ENCODE results near the gene DNAJB6. TPM values are rescaled to one million over a fixed set of nuclear protein-coding genes. Genes with fewer than 3 reads are reported as not detected.

The DNAJB6 gene
- total RNA-seq (2022) = 118 and 137 TPM in 2 replicates
- Bru-seq, nascent RNA = percentile 90 among the genes with signal in this experiment
- percentile 90 among the genes with signal in this experiment for BruChase-seq, experiment 1, labeled RNA remaining after a 6-hour chase
- percentile 92 among the genes with signal in this experiment for BruChase-seq, experiment 2, labeled RNA remaining after a 2-hour chase
- long read RNA-seq, full-length matches to known transcripts = 273 of 305 reads
- long read RNA-seq, partial matches to known transcripts = 13 of 305 reads
- long read RNA-seq, other reads (novel, unspliced or antisense) = 19 of 305 reads

- H3K36me3 Mint-ChIP-seq (ENCODE audit: insufficient read depth, unreplicated experiment) = peaks cover 56% of the 10 kb centered on the region
- no TSS peak for BruUV-seq (replicated peaks)
- intact Hi-C loops (cut with micrococcal nuclease; ENCODE audit: unreplicated experiment) = loop anchor here (5.0 kb wide), 1 partner anchor 34 kb away; no protein-coding TSS in a partner anchor
Measured at GRCh38 chr7:157336383-157337315, at the start of gene DNAJB6. DNAJB6 (plus strand) TSS chr7:157337004; CDS start chr7:157358573, 21,569 bp downstream.

DNA sequence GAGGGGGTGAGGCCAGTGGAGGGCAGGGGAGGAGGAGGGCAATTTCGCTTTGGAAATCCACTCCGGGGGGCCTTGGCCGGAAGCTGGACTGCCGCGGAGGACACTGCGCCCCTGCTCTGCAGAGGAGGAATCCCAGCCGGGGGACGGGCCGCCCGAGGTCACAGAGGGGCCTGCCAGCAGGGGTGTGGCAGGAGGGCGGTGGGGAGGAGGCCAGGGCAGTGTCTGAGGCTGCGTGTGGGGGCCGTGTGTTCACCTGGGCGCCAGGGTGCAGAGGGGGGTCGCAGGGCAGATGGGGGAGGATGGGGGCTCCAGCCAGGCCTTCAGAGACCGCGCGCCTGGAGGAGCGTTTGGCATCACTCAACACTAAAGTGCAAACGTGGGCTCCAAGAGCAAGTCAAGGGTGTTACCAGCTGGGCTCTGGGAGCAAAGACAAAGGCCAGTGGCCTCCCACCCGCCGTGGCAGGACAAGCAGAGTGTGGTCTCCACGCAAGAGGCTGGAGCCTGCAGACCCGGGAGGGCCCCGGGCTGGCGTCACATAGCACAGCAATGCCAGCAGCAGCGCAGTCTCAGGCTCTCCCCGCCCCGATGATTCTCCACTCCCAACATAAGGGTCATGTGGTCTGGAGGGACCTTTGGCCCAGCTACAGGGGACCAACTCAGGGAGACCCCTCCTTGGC is 45.3 kb upstream of the DNAJB6 start:
- H3K27ac Mint-ChIP-seq (ENCODE audit: unreplicated experiment) = no peak overlapping the region
- no TSS peak for BruUV-seq (replicated peaks)

More at GRCh38 chr7:157336383-157337315, at the start of gene DNAJB6:
- H3K9me3 Mint-ChIP-seq (ENCODE audit: low read depth, unreplicated experiment) = no peaks in the 10 kb centered on the region
- H3K4me3 Mint-ChIP-seq (ENCODE audit: low read depth, unreplicated experiment) = peak within 1 kb of the TSS; percentile 97
- DNase-seq = peak; percentile 94
- TF ChIP-seq CTCF (IDR thresholded peaks at IDR 0.05; ENCODE audit: unreplicated experiment) = no peak
- H3K4me1 Mint-ChIP-seq (ENCODE audit: low read depth, unreplicated experiment) = peaks cover 16% of the 10 kb centered on the region
- H3K27me3 Mint-ChIP-seq (ENCODE audit: unreplicated experiment) = no peaks in the 10 kb centered on the region
- CTCF ChIA-PET = no interaction called here
- H3K27ac Mint-ChIP-seq (ENCODE audit: unreplicated experiment) = peak within 1 kb of the TSS; percentile 95

GRCh38 chr7:157292258-157292657 is 44.5 kb upstream of the DNAJB6 start:
- CTCF ChIA-PET = no interaction called here
- Mint-ChIP-seq H3K27me3 (ENCODE audit: unreplicated experiment) (no peaks in the 10 kb centered on the region), H3K4me1 (ENCODE audit: low read depth, unreplicated experiment) (peaks cover 26% of the 10 kb centered on the region), H3K9me3 (ENCODE audit: low read depth, unreplicated experiment) (no peaks in the 10 kb centered on the region), H3K36me3 (ENCODE audit: insufficient read depth, unreplicated experiment) (peaks cover 5% of the 10 kb centered on the region), H3K27ac (ENCODE audit: unreplicated experiment) (no peak overlapping the region), H3K4me3 (ENCODE audit: low read depth, unreplicated experiment) (no peak overlapping the region)
- BruUV-seq (replicated peaks) = no TSS peak
- no peak for TF ChIP-seq CTCF (IDR thresholded peaks at IDR 0.05; ENCODE audit: unreplicated experiment)
- no peak for DNase-seq
- intact Hi-C loops (cut with micrococcal nuclease; ENCODE audit: unreplicated experiment) = no loop called here

More for the DNA sequence above, 45.3 kb upstream of the DNAJB6 start:
- Mint-ChIP-seq H3K4me3 (ENCODE audit: low read depth, unreplicated experiment) (no peak overlapping the region), H3K36me3 (ENCODE audit: insufficient read depth, unreplicated experiment) (peaks cover 5% of the 10 kb centered on the region), H3K4me1 (ENCODE audit: low read depth, unreplicated experiment) (peaks cover 26% of the 10 kb centered on the region), H3K9me3 (ENCODE audit: low read depth, unreplicated experiment) (no peaks in the 10 kb centered on the region), H3K27me3 (ENCODE audit: unreplicated experiment) (no peaks in the 10 kb centered on the region)
- no peak for DNase-seq
- TF ChIP-seq CTCF (IDR thresholded peaks at IDR 0.05; ENCODE audit: unreplicated experiment) = no peak
- intact Hi-C loops (cut with micrococcal nuclease; ENCODE audit: unreplicated experiment) = no loop called here
- CTCF ChIA-PET = no interaction called here

- peak; percentile 56 for DNase-seq
- intact Hi-C loops (cut with micrococcal nuclease; ENCODE audit: unreplicated experiment) = no loop called here
- Mint-ChIP-seq H3K27ac (ENCODE audit: unreplicated experiment) (no peak overlapping the region), H3K36me3 (ENCODE audit: insufficient read depth, unreplicated experiment) (peaks cover 5% of the 10 kb centered on the region), H3K4me3 (ENCODE audit: low read depth, unreplicated experiment) (no peak overlapping the region), H3K27me3 (ENCODE audit: unreplicated experiment) (no peaks in the 10 kb centered on the region), H3K4me1 (ENCODE audit: low read depth, unreplicated experiment) (peaks cover 26% of the 10 kb centered on the region), H3K9me3 (ENCODE audit: low read depth, unreplicated experiment) (no peaks in the 10 kb centered on the region)
- no peak for TF ChIP-seq CTCF (IDR thresholded peaks at IDR 0.05; ENCODE audit: unreplicated experiment)
- CTCF ChIA-PET = no interaction called here
- no TSS peak for BruUV-seq (replicated peaks)
Measured at GRCh38 chr7:157292770-157293412, 43.9 kb upstream of the DNAJB6 start.

All from Calu3 (cell line).